ENCODE measurements around the gene MBTPS1. TPM values are rescaled to one million over a fixed set of nuclear protein-coding genes. Genes with fewer than 3 reads are reported as not detected.

Gene MBTPS1
- total and polyA plus RNA-seq, 4 donors = 21.1 to 65.0 (median 30.8) TPM

GRCh38 chr16:84086341-84086740 lies 30.4 kb downstream of the MBTPS1 start:
- no peak overlapping the region for H3K9ac ChIP-seq (ENCODE audit: low read depth in 1 of 2, low read length in 2 of 2)
- peaks cover 0 to 70% (median 48%) of the 10 kb centered on the region in 4 donors for H3K36me3 ChIP-seq (ENCODE audit: control insufficient read depth in 4 of 4, insufficient read depth in 3 of 4, low read depth in 1 of 4, low read length in 3 of 4)
- no peaks in the 10 kb centered on the region for H3K4me1 ChIP-seq (ENCODE audit: control insufficient read depth in 4 of 4, insufficient read depth in 4 of 4, low read length in 3 of 4)
- H3K27me3 ChIP-seq (ENCODE audit: control insufficient read depth in 4 of 4, insufficient read depth in 4 of 4, low read length in 3 of 4) = no peaks in the 10 kb centered on the region
- H3K9me3 ChIP-seq (ENCODE audit: control insufficient read depth in 4 of 4, low read length in 3 of 4) = no peaks in the 10 kb centered on the region
- no peak overlapping the region for H3K4me3 ChIP-seq (ENCODE audit: low read depth in 1 of 3, low read length in 3 of 3)
- no peak for TF ChIP-seq FOXA2 (IDR thresholded peaks at IDR 0.05)
- TF ChIP-seq HNF4G (IDR thresholded peaks at IDR 0.05) = no peak
- no peak for TF ChIP-seq ZBTB33 (IDR thresholded peaks at IDR 0.05)
- TF ChIP-seq ATF3 (IDR thresholded peaks at IDR 0.05) = no peak
- TF ChIP-seq FOXA1 (IDR thresholded peaks at IDR 0.05) = no peak
- no peak for TF ChIP-seq GABPA (IDR thresholded peaks at IDR 0.05 in 1 of 2, conservative IDR thresholded peaks at IDR 0.05 in 1 of 2)
- no peak overlapping the region for H3K27ac ChIP-seq (ENCODE audit: low read depth in 1 of 2, low read length in 2 of 2)
- 73% methylated on average over 11 of the region's 11 CpGs for WGBS
- DNase-seq (ENCODE audit: low spot score) = no peak

GRCh38 chr16:84085773-84086172 lies 31.0 kb downstream of the MBTPS1 start:
- WGBS = 65% methylated on average over 6 of the region's 6 CpGs
- no peak for DNase-seq (ENCODE audit: low spot score)
- Histone ChIP-seq H3K27me3 (ENCODE audit: control insufficient read depth in 4 of 4, insufficient read depth in 4 of 4, low read length in 3 of 4) (no peaks in the 10 kb centered on the region), H3K4me1 (ENCODE audit: control insufficient read depth in 4 of 4, insufficient read depth in 4 of 4, low read length in 3 of 4) (no peaks in the 10 kb centered on the region), H3K9me3 (ENCODE audit: control insufficient read depth in 4 of 4, low read length in 3 of 4) (no peaks in the 10 kb centered on the region), H3K36me3 (ENCODE audit: control insufficient read depth in 4 of 4, insufficient read depth in 3 of 4, low read depth in 1 of 4, low read length in 3 of 4) (peaks cover 0 to 72% (median 51%) of the 10 kb centered on the region in 4 donors), H3K27ac (ENCODE audit: low read depth in 1 of 2, low read length in 2 of 2) (no peak overlapping the region), H3K4me3 (ENCODE audit: low read depth in 1 of 3, low read length in 3 of 3) (no peak overlapping the region), H3K9ac (ENCODE audit: low read depth in 1 of 2, low read length in 2 of 2) (no peak overlapping the region)
- TF ChIP-seq REST (IDR thresholded peaks at IDR 0.05) = no peak
- no peak for TF ChIP-seq SP1 (IDR thresholded peaks at IDR 0.05)
- TF ChIP-seq, protein P1, sequence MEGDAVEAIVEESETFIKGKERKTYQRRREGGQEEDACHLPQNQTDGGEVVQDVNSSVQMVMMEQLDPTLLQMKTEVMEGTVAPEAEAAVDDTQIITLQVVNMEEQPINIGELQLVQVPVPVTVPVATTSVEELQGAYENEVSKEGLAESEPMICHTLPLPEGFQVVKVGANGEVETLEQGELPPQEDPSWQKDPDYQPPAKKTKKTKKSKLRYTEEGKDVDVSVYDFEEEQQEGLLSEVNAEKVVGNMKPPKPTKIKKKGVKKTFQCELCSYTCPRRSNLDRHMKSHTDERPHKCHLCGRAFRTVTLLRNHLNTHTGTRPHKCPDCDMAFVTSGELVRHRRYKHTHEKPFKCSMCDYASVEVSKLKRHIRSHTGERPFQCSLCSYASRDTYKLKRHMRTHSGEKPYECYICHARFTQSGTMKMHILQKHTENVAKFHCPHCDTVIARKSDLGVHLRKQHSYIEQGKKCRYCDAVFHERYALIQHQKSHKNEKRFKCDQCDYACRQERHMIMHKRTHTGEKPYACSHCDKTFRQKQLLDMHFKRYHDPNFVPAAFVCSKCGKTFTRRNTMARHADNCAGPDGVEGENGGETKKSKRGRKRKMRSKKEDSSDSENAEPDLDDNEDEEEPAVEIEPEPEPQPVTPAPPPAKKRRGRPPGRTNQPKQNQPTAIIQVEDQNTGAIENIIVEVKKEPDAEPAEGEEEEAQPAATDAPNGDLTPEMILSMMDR (IDR thresholded peaks at IDR 0.05; ENCODE audit: low read depth, low read length, missing input control) = no peak
- no peak for TF ChIP-seq RXRA (IDR thresholded peaks at IDR 0.05)
- TF ChIP-seq EGR1 (IDR thresholded peaks at IDR 0.05; ENCODE audit: low read depth in 2 of 2) = no peak
- TF ChIP-seq GABPA (IDR thresholded peaks at IDR 0.05 in 1 of 2, conservative IDR thresholded peaks at IDR 0.05 in 1 of 2) = no peak
- no peak for TF ChIP-seq ATF3 (IDR thresholded peaks at IDR 0.05)
- no peak for TF ChIP-seq ZBTB33 (IDR thresholded peaks at IDR 0.05)
- TF ChIP-seq HNF4G (IDR thresholded peaks at IDR 0.05) = no peak
- TF ChIP-seq FOXA2 (IDR thresholded peaks at IDR 0.05) = no peak
- TF ChIP-seq NR2F2 (IDR thresholded peaks at IDR 0.05) = no peak
- TF ChIP-seq RAD21 (IDR thresholded peaks at IDR 0.05) = no peak
- TF ChIP-seq MAX (IDR thresholded peaks at IDR 0.05) = no peak
- no peak for TF ChIP-seq YY1 (IDR thresholded peaks at IDR 0.05)
- TF ChIP-seq TAF1 (conservative IDR thresholded peaks at IDR 0.05) = no peak
- TF ChIP-seq HNF4A (conservative IDR thresholded peaks at IDR 0.05) = no peak
- TF ChIP-seq JUND (IDR thresholded peaks at IDR 0.05) = no peak
- no peak for TF ChIP-seq FOXA1 (IDR thresholded peaks at IDR 0.05)

All from liver (tissue), 9 donors.